ENCODE results near the gene LY6G5B. TPM values are rescaled to one million over a fixed set of nuclear protein-coding genes. Genes with fewer than 3 reads are reported as not detected.

LY6G5B gene
- total RNA-seq (ENCODE audit: low replicate concordance), result 13.9 and 22.0 TPM in 2 replicates
- long read RNA-seq, result 0 reads

GRCh38 chr6:31669676-31670075 lies at the start of gene LY6G5B:
Gene LY6G5B, plus strand, starts transcription at chr6:31669976. Its CDS starts 975 bp downstream, at chr6:31670951.
- Mint-ChIP-seq H3K27me3 (no peaks in the 10 kb centered on the region), H3K4me1 (ENCODE audit: unreplicated experiment) (peaks cover 19% of the 10 kb centered on the region), H3K4me3 (no peak within 1 kb of the TSS), H3K36me3 (peaks cover 15% of the 10 kb centered on the region), H3K9me3 (no peaks in the 10 kb centered on the region), H3K27ac (no peak within 1 kb of the TSS)
- TF ChIP-seq, protein P1, sequence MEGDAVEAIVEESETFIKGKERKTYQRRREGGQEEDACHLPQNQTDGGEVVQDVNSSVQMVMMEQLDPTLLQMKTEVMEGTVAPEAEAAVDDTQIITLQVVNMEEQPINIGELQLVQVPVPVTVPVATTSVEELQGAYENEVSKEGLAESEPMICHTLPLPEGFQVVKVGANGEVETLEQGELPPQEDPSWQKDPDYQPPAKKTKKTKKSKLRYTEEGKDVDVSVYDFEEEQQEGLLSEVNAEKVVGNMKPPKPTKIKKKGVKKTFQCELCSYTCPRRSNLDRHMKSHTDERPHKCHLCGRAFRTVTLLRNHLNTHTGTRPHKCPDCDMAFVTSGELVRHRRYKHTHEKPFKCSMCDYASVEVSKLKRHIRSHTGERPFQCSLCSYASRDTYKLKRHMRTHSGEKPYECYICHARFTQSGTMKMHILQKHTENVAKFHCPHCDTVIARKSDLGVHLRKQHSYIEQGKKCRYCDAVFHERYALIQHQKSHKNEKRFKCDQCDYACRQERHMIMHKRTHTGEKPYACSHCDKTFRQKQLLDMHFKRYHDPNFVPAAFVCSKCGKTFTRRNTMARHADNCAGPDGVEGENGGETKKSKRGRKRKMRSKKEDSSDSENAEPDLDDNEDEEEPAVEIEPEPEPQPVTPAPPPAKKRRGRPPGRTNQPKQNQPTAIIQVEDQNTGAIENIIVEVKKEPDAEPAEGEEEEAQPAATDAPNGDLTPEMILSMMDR (conservative IDR thresholded peaks at IDR 0.05), result no peak
- no peak for DNase-seq (ENCODE audit: extremely low spot score, unreplicated experiment)

DNA sequence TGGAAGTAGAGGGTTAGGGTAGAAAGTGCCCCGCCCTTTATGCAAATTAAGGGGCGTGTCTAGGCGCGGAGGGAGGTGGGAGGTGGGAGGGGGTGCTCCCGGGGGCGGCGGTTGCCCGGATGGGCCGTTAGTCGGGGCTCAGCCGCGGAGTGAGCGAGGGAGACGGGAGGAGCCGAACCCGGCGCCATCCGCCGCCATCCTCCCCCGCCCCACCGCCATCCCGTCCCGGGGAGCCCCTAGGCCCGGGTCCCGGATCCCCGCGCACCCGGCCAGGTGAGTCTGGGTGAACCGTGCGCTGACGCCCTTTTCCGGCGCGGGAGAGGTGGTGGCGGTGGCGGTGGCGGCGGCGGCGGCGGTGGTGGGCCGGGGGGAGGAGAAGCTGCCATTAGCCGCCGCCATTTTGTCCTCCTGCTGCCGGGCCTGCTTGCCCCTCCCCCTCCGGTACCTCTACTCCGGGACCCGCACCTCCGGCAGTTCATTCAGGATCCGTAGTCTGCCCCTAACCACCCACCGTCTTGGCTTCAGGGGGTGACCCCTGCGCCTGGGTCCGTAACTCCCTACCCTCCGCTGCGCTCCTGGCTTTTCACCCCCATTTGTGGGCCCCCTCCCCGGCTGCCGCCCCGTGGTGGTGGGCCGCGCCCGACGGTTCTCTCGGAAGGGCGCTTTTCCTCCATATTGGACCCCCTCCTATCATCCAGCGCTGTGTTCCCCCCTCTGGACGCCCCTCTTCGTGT lies 49.0 kb upstream of the LY6G5B start, which contains the start of gene PRRC2A:
Gene PRRC2A, plus strand, starts transcription at position 130 of the 734 bp plus-strand sequence. CDS start 2,075 bp downstream, outside the sequence.
- TF ChIP-seq, protein P1 (conservative IDR thresholded peaks at IDR 0.05), result no peak
- peaks cover 17% of the 10 kb centered on the region for H3K36me3 Mint-ChIP-seq
- H3K27ac Mint-ChIP-seq, result peak within 1 kb of the TSS; percentile 100
- no peaks in the 10 kb centered on the region for H3K27me3 Mint-ChIP-seq
- H3K9me3 Mint-ChIP-seq, result no peaks in the 10 kb centered on the region
- H3K4me1 Mint-ChIP-seq (ENCODE audit: unreplicated experiment), result peaks cover 30% of the 10 kb centered on the region
- H3K4me3 Mint-ChIP-seq, result peak within 1 kb of the TSS; percentile 93
- peak; percentile 95 for DNase-seq (ENCODE audit: extremely low spot score, unreplicated experiment)

- TF ChIP-seq, protein P1 (conservative IDR thresholded peaks at IDR 0.05), result no peak
- peaks cover 23% of the 10 kb centered on the region for H3K36me3 Mint-ChIP-seq
- H3K27ac Mint-ChIP-seq, result peak overlapping the region; percentile 89
- H3K4me1 Mint-ChIP-seq (ENCODE audit: unreplicated experiment), result peaks cover 30% of the 10 kb centered on the region
- H3K27me3 Mint-ChIP-seq, result no peaks in the 10 kb centered on the region
- H3K9me3 Mint-ChIP-seq, result no peaks in the 10 kb centered on the region
- H3K4me3 Mint-ChIP-seq, result peak overlapping the region; percentile 93
- no peak for DNase-seq (ENCODE audit: extremely low spot score, unreplicated experiment)
Measured at GRCh38 chr6:31621320-31621939, 48.3 kb upstream of the LY6G5B start.

DNA sequence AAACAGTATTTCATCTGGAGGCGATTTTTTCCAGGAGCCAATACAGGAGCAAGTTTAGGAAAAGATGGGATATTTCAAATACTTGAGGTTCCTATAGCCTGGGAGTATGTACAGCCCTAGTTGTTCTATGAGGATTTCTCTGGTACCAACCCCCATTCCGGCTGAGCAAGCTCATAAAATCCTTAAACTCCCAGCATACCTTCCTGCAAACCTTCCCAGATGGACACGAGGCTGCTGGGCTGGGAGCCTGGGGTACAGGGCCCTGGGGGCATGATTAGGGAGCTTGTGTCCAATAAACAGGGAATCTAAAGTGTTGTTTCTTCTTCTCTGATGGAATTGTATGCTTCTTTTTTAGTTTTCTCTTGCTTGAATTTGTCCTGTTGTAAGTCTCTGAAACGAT lies 47.8 kb upstream of the LY6G5B start:
- H3K36me3 Mint-ChIP-seq, result peaks cover 26% of the 10 kb centered on the region
- H3K4me3 Mint-ChIP-seq, result peak overlapping the region; percentile 93
- no peaks in the 10 kb centered on the region for H3K9me3 Mint-ChIP-seq
- no peaks in the 10 kb centered on the region for H3K27me3 Mint-ChIP-seq
- peaks cover 24% of the 10 kb centered on the region for H3K4me1 Mint-ChIP-seq (ENCODE audit: unreplicated experiment)
- TF ChIP-seq, protein P1 (conservative IDR thresholded peaks at IDR 0.05), result no peak
- peak overlapping the region; percentile 89 for H3K27ac Mint-ChIP-seq
- DNase-seq (ENCODE audit: extremely low spot score, unreplicated experiment), result no peak

- Mint-ChIP-seq H3K9me3 (no peaks in the 10 kb centered on the region), H3K4me3 (peak overlapping the region; percentile 93), H3K27me3 (no peaks in the 10 kb centered on the region)
Measured at GRCh38 chr6:31622684-31623091, 47.1 kb upstream of the LY6G5B start.

More at GRCh38 chr6:31622684-31623091, 47.1 kb upstream of the LY6G5B start:
- Mint-ChIP-seq H3K4me1 (ENCODE audit: unreplicated experiment) (peaks cover 27% of the 10 kb centered on the region), H3K27ac (peak overlapping the region; percentile 89), H3K36me3 (peaks cover 33% of the 10 kb centered on the region)
- DNase-seq (ENCODE audit: extremely low spot score, unreplicated experiment), result no peak
- TF ChIP-seq, protein P1 (conservative IDR thresholded peaks at IDR 0.05), result no peak

Measured in type B pancreatic cell (in vitro differentiated cells).